Femur (tissue), 1 donor: ENCODE results near the gene SEC24B.

Experiments used
- DNase-seq: peaks from one replicate; pipeline ENCODE4 v3.0.0-alpha.2; 2017

The SEC24B gene

GRCh38 chr4:109433205-109434006 is at the start of gene SEC24B:
SEC24B (plus strand) TSS chr4:109433815; CDS start chr4:109433870, 55 bp downstream.
- peak; percentile 91 for DNase-seq

- peak; percentile 31 for DNase-seq
These were observed 49.8 kb upstream of the SEC24B start for GRCh38 chr4:109383823-109384222.

GRCh38 chr4:109385260-109385659 is 48.4 kb upstream of the SEC24B start:
- no peak for DNase-seq

GRCh38 chr4:109389369-109390114 is 44.1 kb upstream of the SEC24B start:
- peak; percentile 64 for DNase-seq

- DNase-seq, result no peak
These were observed 43.4 kb upstream of the SEC24B start for GRCh38 chr4:109390115-109390768.

GRCh38 chr4:109395694-109396093 is 37.9 kb upstream of the SEC24B start:
- DNase-seq, result no peak

- DNase-seq, result no peak
These were observed 34.7 kb upstream of the SEC24B start for GRCh38 chr4:109398928-109399327.

- no peak for DNase-seq
These were observed 27.2 kb upstream of the SEC24B start for GRCh38 chr4:109406337-109406931.

- DNase-seq, result no peak
These were observed 26.4 kb upstream of the SEC24B start for GRCh38 chr4:109407027-109407737.

- no peak for DNase-seq
These were observed 24.9 kb upstream of the SEC24B start for GRCh38 chr4:109408711-109409110.

GRCh38 chr4:109410226-109410625 is 23.4 kb upstream of the SEC24B start:
- DNase-seq, result no peak

GRCh38 chr4:109410776-109411175 is 22.8 kb upstream of the SEC24B start:
- peak; percentile 27 for DNase-seq

- peak; percentile 77 for DNase-seq
These were observed 21.7 kb upstream of the SEC24B start for GRCh38 chr4:109411964-109412363.

- DNase-seq, result peak; percentile 42
These were observed 20.8 kb upstream of the SEC24B start for GRCh38 chr4:109412776-109413175.

GRCh38 chr4:109414938-109415337 is 18.7 kb upstream of the SEC24B start:
- no peak for DNase-seq

GRCh38 chr4:109418588-109418987 is 15.0 kb upstream of the SEC24B start:
- no peak for DNase-seq

- no peak for DNase-seq
These were observed 13.9 kb upstream of the SEC24B start for GRCh38 chr4:109419679-109420078.

GRCh38 chr4:109424093-109424841 is 9.3 kb upstream of the SEC24B start:
- DNase-seq, result no peak

- DNase-seq, result no peak
These were observed 8.2 kb upstream of the SEC24B start for GRCh38 chr4:109425405-109425804.

GRCh38 chr4:109429545-109429944 is 4.1 kb upstream of the SEC24B start:
- DNase-seq, result no peak

GRCh38 chr4:109432203-109432602 is 1.4 kb upstream of the SEC24B start:
- DNase-seq, result no peak

- DNase-seq, result no peak
These were observed 919 bp upstream of the SEC24B start for GRCh38 chr4:109432696-109433095.
